HL-60/S4 (cell line): ENCODE measurements around the gene VWDE.

ENCODE experiments used
- in situ Hi-C: fragments of 300-500 bp; cut with MboI; formaldehyde crosslinking; loops from 2 replicates; pipeline ENCODE4 v1.14.3; 2022; ENCODE audit warnings: low sequenced_read_pairs

The VWDE gene

DNA sequence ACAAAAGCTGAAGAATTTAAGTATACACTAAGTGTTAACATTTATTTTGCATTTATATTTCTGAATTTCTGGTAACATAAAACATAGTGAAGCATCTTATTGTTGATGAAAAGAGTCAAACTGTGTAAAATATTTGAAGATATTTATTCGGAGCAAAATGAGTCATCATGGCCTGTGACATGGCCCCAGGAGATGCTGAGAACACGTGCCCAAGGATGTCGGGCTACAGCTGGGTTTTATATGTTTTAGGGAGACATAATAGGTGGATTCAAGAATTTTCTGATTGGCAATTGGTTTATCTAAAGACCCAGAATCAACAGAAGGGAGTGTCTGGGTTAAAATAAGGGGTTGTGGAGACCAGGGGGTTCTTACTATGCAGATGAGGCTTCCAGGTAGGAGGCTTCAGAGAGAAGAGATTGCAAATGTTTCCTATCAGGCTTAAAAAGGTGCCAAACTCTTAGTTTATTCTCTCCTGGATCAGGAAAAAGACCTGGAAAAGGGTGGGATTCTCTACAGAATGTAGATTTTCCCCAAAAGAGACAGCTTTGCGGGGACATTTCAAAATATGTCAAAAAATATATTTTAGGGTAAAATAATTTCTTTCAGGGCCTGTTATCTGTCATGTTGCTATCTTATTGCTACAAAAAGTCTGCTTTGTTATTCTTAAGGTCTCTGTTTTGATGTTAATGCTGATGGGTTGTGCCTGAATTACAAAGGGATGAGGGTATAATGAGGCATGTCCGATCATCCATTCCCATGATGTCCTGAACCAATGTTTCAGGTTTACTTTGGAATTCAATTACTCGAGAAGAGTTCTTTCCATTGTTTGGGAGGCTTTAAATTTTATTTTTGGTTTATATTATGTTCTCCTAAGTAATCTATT lies 74.5 kb downstream of the VWDE start:
- in situ Hi-C loops: no loop called here

DNA sequence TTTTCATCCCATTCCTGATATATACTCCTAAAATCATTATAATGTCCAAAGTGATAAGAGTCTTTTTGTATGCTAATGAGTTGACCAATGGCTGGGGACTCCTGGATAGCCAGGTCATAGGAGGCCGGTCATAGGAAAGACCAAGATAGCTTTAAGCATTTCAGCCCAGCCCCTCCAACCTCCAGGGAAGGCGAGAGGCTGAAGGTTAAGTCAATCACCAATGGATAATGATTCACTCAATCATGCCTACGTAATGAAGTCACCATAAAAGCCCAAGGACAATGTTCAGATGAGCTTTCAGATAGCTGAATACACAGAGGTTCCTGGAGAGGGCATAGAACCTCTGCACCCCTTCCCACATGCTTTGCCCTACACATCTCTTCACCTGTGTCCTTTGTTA lies 75.7 kb downstream of the VWDE start:
- in situ Hi-C loops: no loop called here

- in situ Hi-C loops: no loop called here
Measured at GRCh38 chr7:12325646-12326045, 78.0 kb downstream of the VWDE start.

GRCh38 chr7:12323415-12323814 lies 80.2 kb downstream of the VWDE start:
- in situ Hi-C loops: loop anchor here (25.0 kb wide), 2 partner anchors 261 to 886 kb away; no protein-coding TSS in a partner anchor

GRCh38 chr7:12322903-12323300 lies 80.8 kb downstream of the VWDE start:
- in situ Hi-C loops: loop anchor here (25.0 kb wide), 2 partner anchors 261 to 886 kb away; no protein-coding TSS in a partner anchor

DNA sequence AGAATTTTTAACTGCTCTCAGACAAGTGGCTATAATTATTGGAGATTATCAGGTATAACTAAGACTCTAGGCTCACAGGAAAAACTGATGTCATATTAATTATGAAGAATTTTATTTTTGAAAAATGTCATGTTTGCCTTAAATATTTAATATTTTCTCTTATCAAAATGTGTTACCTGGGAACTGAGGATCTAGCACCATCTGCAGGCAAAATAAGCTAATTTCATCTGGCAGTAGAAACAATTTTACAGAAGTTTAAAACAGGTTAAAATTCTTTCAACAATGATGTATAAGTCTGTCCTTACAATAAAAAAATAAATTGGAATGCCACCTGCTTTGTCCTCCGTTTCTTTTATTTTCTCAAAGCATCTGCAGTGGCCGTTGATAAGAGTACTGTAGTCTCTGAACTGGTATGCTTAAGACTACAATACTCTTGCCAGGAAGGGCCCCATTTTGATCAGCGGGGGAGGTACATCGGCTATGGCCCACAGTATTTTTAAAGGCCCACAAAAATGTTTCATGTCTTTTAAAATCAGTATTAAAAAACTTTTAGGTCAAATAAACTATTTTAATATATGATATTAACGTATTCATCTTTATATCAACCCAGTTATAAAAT lies 81.3 kb downstream of the VWDE start:
- in situ Hi-C loops: loop anchor here (25.0 kb wide), 2 partner anchors 260 to 885 kb away; no protein-coding TSS in a partner anchor

- in situ Hi-C loops: loop anchor here (25.0 kb wide), 2 partner anchors 259 to 884 kb away; no protein-coding TSS in a partner anchor
Measured at GRCh38 chr7:12320987-12321647, 82.5 kb downstream of the VWDE start.

DNA sequence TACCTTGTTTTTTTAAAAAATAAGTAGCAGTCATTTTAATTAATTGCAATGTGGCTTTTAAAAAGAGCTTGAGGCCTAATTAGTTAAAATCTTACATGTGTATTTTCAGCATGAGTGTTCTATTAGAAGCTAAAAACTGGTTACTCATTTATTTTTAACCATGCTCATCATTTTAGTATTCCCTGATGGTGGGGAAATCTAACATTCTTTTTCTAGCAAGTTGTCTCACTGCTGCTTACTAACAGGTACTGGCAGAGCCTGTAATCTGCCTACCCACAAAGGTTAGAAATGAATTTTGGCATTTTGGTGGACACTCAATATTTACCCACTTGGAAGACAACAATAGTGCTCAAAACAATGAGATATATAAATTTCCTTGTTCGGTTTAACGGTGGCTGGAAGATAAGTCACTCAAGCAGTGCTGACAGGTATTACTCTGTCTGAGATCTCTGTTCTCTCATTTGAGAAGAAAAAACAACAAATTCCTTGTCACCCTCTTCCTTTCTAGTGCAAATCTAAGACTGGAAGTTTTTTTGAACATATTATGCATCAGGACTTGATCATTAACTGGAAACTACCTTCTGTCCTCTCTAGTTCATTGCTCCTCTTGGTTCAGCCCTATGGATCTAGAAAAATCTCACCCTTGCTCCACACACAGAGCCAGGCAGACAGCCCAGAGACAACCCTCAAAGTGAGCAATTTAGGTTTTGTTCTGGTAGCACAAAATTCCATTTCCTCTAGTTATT lies 83.3 kb downstream of the VWDE start:
- in situ Hi-C loops: loop anchor here (25.0 kb wide), 2 partner anchors 258 to 883 kb away; no protein-coding TSS in a partner anchor

GRCh38 chr7:12317675-12318074 lies 86.0 kb downstream of the VWDE start:
- in situ Hi-C loops: loop anchor here (25.0 kb wide), 2 partner anchors 255 to 880 kb away; no protein-coding TSS in a partner anchor

GRCh38 chr7:12316925-12317324 lies 86.7 kb downstream of the VWDE start:
- in situ Hi-C loops: loop anchor here (25.0 kb wide), 2 partner anchors 255 to 880 kb away; no protein-coding TSS in a partner anchor

GRCh38 chr7:12315049-12315448 lies 88.6 kb downstream of the VWDE start:
- in situ Hi-C loops: loop anchor here (25.0 kb wide), 2 partner anchors 253 to 878 kb away; no protein-coding TSS in a partner anchor

DNA sequence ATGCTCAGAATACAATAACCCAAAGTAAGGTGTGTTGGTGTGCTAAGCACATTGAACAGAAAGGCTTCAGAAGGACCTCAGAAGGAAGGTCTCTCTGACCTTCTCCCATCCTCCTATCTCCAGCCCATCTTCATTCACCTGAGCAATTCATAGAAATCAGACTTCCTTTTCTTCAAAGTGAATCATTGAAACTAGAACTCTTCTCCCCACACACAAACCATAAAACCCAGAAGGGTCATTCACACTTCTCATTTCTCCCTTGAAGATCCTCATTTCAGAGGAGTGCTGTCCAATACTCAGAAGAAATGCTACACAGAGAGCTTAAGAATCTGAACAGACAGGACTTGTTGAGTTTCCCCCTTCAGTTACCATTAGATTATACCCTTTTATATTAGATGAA lies 89.5 kb downstream of the VWDE start:
- in situ Hi-C loops: loop anchor here (25.0 kb wide), 2 partner anchors 252 to 877 kb away; no protein-coding TSS in a partner anchor

GRCh38 chr7:12305502-12305901 lies 98.2 kb downstream of the VWDE start:
- in situ Hi-C loops: loop anchor here (25.0 kb wide), 2 partner anchors 243 to 868 kb away; no protein-coding TSS in a partner anchor

- in situ Hi-C loops: loop anchor here (25.0 kb wide), 2 partner anchors 241 to 866 kb away; no protein-coding TSS in a partner anchor
Measured at GRCh38 chr7:12303495-12303894, 100.2 kb downstream of the VWDE start.

GRCh38 chr7:12303062-12303461 lies 100.6 kb downstream of the VWDE start:
- in situ Hi-C loops: loop anchor here (25.0 kb wide), 2 partner anchors 241 to 866 kb away; no protein-coding TSS in a partner anchor

DNA sequence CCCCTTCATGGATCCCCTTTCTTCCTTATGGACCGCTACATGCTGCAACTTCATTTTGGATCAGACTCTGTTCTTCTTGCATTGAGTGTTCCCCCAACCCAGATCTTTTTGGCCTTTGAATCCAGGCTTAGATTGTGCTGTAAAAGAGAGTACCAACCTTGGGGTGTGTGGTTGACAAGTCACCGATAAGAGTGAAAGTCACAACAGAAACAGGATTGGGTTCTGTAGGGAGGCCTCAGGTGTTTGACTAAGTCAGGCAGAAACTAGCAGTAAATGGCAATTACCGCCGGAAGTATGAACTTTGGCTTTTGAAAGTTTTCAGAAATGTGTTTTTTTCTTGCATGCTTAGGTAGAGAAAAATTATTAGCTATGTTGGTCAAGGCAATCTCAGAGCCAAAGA lies 103.2 kb downstream of the VWDE start:
- in situ Hi-C loops: loop anchor here (25.0 kb wide), 2 partner anchors 238 to 863 kb away; no protein-coding TSS in a partner anchor

DNA sequence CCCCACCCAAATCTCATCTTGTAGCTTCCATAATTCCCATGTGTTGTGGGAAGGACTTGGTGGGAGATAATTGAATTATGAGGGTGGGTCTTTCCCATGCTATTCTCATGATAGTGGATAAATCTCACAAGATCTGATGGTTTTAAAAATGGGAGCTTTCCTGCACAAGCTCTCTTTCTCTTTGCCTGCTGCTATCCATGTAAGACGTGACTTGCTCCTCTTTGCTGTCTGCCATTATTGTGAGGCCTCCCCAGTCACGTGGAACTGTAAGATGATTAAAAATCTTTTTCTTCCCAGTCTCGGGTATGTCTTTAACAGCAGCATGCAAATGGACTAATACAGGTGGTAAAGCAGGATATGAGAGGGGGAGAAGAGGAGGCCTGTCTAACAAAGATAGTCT lies 104.3 kb downstream of the VWDE start:
- in situ Hi-C loops: no loop called here

DNA sequence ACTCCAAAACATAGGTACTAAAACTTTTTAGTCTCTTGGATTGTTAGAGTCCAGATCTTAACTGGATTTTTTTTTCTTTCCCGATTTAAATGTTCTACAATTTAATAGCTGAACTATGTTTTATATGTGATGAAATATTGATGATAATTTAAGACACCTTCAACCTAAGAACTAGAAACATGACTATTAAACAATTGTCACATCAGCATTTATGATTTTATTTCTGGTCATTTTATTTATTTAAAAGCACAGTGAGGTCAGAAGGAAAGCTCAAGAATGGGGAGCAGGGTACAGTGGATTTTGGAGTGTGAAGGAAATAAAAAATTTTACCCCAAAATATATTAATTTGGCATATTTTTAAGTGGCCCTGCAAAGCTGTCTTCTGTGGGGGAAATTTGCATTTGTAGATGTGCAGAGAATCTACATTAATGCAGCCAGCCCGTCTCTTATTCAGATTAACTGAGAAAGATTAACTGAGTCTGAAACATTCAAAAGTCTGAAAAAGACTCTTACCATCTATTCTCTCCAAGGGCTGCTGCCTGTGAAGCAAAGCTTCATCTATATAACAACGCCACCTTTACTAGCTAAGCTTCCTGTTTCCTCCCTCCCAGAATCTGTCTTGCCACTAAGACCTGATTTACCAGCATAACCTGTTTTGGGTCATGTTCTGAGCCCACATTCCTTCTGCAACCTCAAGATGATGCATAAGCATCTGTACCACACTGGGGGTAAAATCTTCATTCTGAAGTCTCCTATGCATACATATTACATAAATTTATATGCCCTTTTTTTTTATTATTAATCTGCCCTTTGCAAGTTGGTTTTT lies 106.2 kb downstream of the VWDE start:
- in situ Hi-C loops: no loop called here

DNA sequence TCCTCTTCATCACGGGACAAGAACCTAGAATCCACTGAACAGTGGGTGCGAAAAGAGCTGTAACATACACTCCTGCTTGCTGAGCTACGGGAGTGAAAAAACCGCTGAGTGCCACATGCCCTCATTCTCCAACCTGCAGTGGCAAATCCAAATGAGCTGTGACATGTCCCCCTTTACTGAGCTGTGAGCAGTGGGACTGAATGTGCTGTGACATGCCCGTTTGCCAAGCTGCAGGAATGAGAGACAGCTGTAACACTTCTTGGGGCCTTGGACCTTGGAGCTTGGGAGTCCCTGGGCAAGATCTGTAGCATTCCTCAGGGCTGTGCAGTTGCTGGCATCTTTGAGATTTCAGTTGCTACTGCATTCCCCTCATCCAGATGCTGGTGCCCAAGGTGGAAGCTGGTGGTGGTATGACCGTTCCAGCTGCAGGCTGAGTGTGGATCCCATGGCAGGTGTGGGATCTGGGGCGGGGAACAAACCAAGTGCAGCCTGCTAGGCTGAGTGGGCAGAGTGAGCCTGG lies 107.6 kb downstream of the VWDE start:
- in situ Hi-C loops: no loop called here
